Esophagus muscularis mucosa (tissue), 4 donors: Measurements from ENCODE around the gene HSPA6. TPM values are rescaled to one million over a fixed set of nuclear protein-coding genes. Genes with fewer than 3 reads are reported as not detected.

Experiments
- DNase-seq: peaks from one replicate; pipeline ENCODE4 v3.0.0-alpha.2; 2017; ENCODE audit errors: extremely low spot score
- H3K27ac ChIP-seq, 4 donors: fragments of 200-600 bp; sonication (generic); replicated peaks in 1 of 4; 1 replicate in 3 of 4; 2 replicates in 1 of 4; pipeline ENCODE4 v1.5.1; 2016 to 2019; ENCODE audit warnings: mild to moderate bottlenecking in 1 of 4
- H3K27me3 ChIP-seq, 4 donors: fragments of 200-600 bp; sonication (generic); one replicate each; pipeline versions ENCODE4 v1.5.1 to v1.6.0; 2016 to 2019
- H3K36me3 ChIP-seq, 4 donors: fragments of 200-600 bp; sonication (generic); one replicate each; pipeline ENCODE4 v1.5.1; 2016 to 2019
- H3K4me1 ChIP-seq, 4 donors: fragments of 200-600 bp; sonication (generic); one replicate each; pipeline ENCODE4 v1.5.1; 2016 to 2019
- H3K4me3 ChIP-seq, 4 donors: fragments of 200-600 bp; sonication (generic); 1 replicate in 2 of 4; 2 replicates in 2 of 4; pipeline ENCODE4 v1.5.1; 2016 to 2019; ENCODE audit warnings: mild to moderate bottlenecking in 4 of 4, moderate library complexity in 1 of 4
- H3K9me3 ChIP-seq, 4 donors: fragments of 200-600 bp; sonication (generic); 1 replicate in 3 of 4; 2 replicates in 1 of 4; pipeline ENCODE4 v1.5.1; 2016 to 2019
- CTCF ChIP-seq, 3 experiments: fragments of 200-600 bp in 2 of 3; fragments of 450-650 bp in 1 of 3; sonication (generic) in 2 of 3; IDR thresholded peaks; one replicate each; pipeline ENCODE4 v1.5.1; 2017 to 2019; ENCODE audit warnings: antibody characterized with exemption in 3 of 3, mild to moderate bottlenecking in 2 of 3, moderate library complexity in 1 of 3
- EP300 ChIP-seq: sonication (generic); formaldehyde crosslinking; IDR thresholded peaks from one replicate; pipeline ENCODE4 v1.6.1; 2017; ENCODE audit warnings: antibody characterized with exemption
- POLR2A ChIP-seq: fragments of 450-650 bp; IDR thresholded peaks from one replicate; pipeline ENCODE4 v1.6.1; 2017; ENCODE audit warnings: antibody characterized with exemption, moderate library complexity, mild to moderate bottlenecking, low read depth
- POLR2AphosphoS5 ChIP-seq, 2 donors: sonication (generic); formaldehyde crosslinking; IDR thresholded peaks; one replicate each; pipeline ENCODE4 v1.6.1; 2017; ENCODE audit warnings: antibody characterized with exemption in 2 of 2
- WGBS: methylation state at CpG from one replicate; pipeline ENCODE4 v1.1.5; 2018; 5-methylcytosine and 5-hydroxymethylcytosine counted together
- intact Hi-C: fragments of 100-400 bp; cut with DNase I; formaldehyde crosslinking; loops from one replicate; pipeline ENCODE4 v1.15.1; 2023
- total RNA-seq, 4 donors: library from RNA; depleted of rRNA; stranded (reverse); fragments of >200 nt; gene quantifications; one replicate each; pipeline versions ENCODE4 v1.1.0 to v1.2.1, GENCODE V29; 2016

The HSPA6 gene
- total RNA-seq, 4 donors from 2014 or later = 1.8 to 6.5 (median 3.3) TPM

DNA sequence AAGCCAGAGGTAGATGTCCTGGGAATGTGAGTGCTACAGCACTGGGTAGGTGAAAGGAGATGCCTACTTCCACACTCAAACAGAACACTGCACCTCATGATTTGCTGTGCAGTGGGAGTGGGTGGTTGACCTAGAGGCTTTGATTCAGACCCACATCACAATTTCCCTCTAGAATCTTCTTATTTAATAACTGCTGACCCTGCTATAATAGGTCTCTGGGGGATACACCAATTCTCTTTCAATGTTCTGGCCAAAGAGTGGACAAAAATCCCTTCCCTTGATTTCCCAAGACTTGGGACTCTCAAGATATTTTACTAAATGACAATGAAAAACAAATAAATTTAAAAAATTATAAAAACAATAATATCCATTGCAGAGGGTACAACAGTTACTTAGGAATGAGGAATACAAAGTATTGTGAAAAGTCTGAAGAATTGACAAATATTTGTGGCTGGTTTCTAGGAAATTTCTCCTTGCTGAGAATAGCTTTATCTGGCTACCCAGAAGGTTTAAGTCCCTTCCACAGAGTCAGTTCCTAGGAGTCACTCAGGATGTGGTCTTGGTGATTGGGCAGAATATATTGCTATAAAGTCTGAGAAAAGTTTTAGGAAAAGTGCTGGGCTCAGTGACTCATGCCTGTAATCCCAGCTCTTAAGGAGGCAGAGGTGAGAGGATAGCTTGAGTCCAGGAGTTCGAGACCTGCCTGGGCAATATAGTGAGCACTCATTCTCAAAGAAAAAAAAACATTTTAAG is 21.5 kb upstream of the HSPA6 start:
- no peak for DNase-seq
- H3K36me3 ChIP-seq = no peaks in the 10 kb centered on the region
- H3K27me3 ChIP-seq = peaks cover 0 to 55% (median 0%) of the 10 kb centered on the region in 4 donors
- no peak for TF ChIP-seq CTCF (IDR thresholded peaks at IDR 0.05)
- TF ChIP-seq POLR2A = no peak
- TF ChIP-seq POLR2AphosphoS5 (IDR thresholded peaks at IDR 0.05) = no peak
- no peak for TF ChIP-seq EP300
- H3K27ac ChIP-seq = no peak overlapping the region
- no peak overlapping the region for H3K4me3 ChIP-seq
- H3K9me3 ChIP-seq = no peaks in the 10 kb centered on the region
- 46% methylated on average over 1 of the region's 1 CpG for WGBS
- peaks cover 0 to 6% (median 0%) of the 10 kb centered on the region in 4 donors for H3K4me1 ChIP-seq
- intact Hi-C loops = no loop called here

- peaks cover 0 to 55% (median 0%) of the 10 kb centered on the region in 4 donors for H3K27me3 ChIP-seq
- H3K27ac ChIP-seq = no peak overlapping the region
- no peak for DNase-seq
- peaks cover 0 to 6% (median 0%) of the 10 kb centered on the region in 4 donors for H3K4me1 ChIP-seq
- H3K9me3 ChIP-seq = no peaks in the 10 kb centered on the region
- H3K36me3 ChIP-seq = no peaks in the 10 kb centered on the region
- intact Hi-C loops = no loop called here
- H3K4me3 ChIP-seq = no peak overlapping the region
- no peak for TF ChIP-seq POLR2AphosphoS5 (IDR thresholded peaks at IDR 0.05)
- no peak for TF ChIP-seq EP300
- no peak for TF ChIP-seq CTCF (IDR thresholded peaks at IDR 0.05)
- no peak for TF ChIP-seq POLR2A
Measured at GRCh38 chr1:161503394-161503748, 21.0 kb upstream of the HSPA6 start.

GRCh38 chr1:161505686-161506085 is 18.7 kb upstream of the HSPA6 start:
- peaks cover 0 to 9% (median under 1%) of the 10 kb centered on the region in 4 donors for H3K4me1 ChIP-seq
- peak overlapping the region; percentile 18 to 40 (median 27) for H3K4me3 ChIP-seq
- H3K27ac ChIP-seq = peak overlapping the region in 1 of 4 donors; percentile 1
- 89% methylated on average over 6 of the region's 6 CpGs for WGBS
- DNase-seq = no peak
- no peaks in the 10 kb centered on the region for H3K36me3 ChIP-seq
- intact Hi-C loops = no loop called here
- H3K27me3 ChIP-seq = peaks cover 0 to 43% (median 0%) of the 10 kb centered on the region in 4 donors
- TF ChIP-seq CTCF (IDR thresholded peaks at IDR 0.05) = no peak
- no peak for TF ChIP-seq EP300
- no peak for TF ChIP-seq POLR2AphosphoS5 (IDR thresholded peaks at IDR 0.05)
- TF ChIP-seq POLR2A = no peak
- H3K9me3 ChIP-seq = no peaks in the 10 kb centered on the region

- intact Hi-C loops = no loop called here
- peaks cover 0 to 43% (median 0%) of the 10 kb centered on the region in 4 donors for H3K27me3 ChIP-seq
- WGBS = 52% methylated on average over 15 of the region's 15 CpGs
- no peaks in the 10 kb centered on the region for H3K36me3 ChIP-seq
- peaks cover 0 to 18% (median 8%) of the 10 kb centered on the region in 4 donors for H3K4me1 ChIP-seq
- TF ChIP-seq CTCF (IDR thresholded peaks at IDR 0.05) = no peak
- TF ChIP-seq POLR2A = no peak
- TF ChIP-seq EP300 = no peak
- H3K27ac ChIP-seq = no peak overlapping the region
- H3K9me3 ChIP-seq = no peaks in the 10 kb centered on the region
- no peak for DNase-seq
- peak overlapping the region; percentile 18 to 40 (median 27) for H3K4me3 ChIP-seq
Measured at GRCh38 chr1:161506336-161507223, 17.8 kb upstream of the HSPA6 start.
